ENCODE results near the gene CPM. TPM values are rescaled to one million over a fixed set of nuclear protein-coding genes. Genes with fewer than 3 reads are reported as not detected.

The CPM gene
- total RNA-seq, 2 experiments from 2014 or later, result 3.8 to 13.0 TPM

- H3K4me1 ChIP-seq (ENCODE audit: insufficient read depth, low read length, poor library complexity, severe bottlenecking), result no peaks in the 10 kb centered on the region
- ChIA-PET CTCF (ENCODE audit: unreplicated experiment) (no interaction called here), POLR2A (interaction anchor here (0.5 to 1.1 kb wide), 2 partner anchors 9 to 320 kb away, joined by 3 to 14 read pairs; no protein-coding TSS in a partner anchor)
- intact Hi-C loops (cut with micrococcal nuclease; ENCODE audit: unreplicated experiment), result loop anchor here (10.0 kb wide), 1 partner anchor 485 kb away; no protein-coding TSS in a partner anchor
- TSS peak; percentile 40 for BruUV-seq (replicated peaks)
- H3K4me2 ChIP-seq (ENCODE audit: low read length), result no peak overlapping the region
- H3K4me3 ChIP-seq (ENCODE audit: low read depth, low read length, poor library complexity, severe bottlenecking), result no peak overlapping the region
- H3K9me2 ChIP-seq (ENCODE audit: insufficient read depth, low read length), result no peaks in the 10 kb centered on the region
- H3K27ac ChIP-seq (ENCODE audit: low read depth, low read length, poor library complexity, severe bottlenecking), result no peak overlapping the region
- no peak for TF ChIP-seq CTCF (conservative IDR thresholded peaks at IDR 0.05; ENCODE audit: low read length)
- TF ChIP-seq EZH2phosphoT487 (IDR thresholded peaks at IDR 0.05; ENCODE audit: borderline replicate concordance, low read depth, low read length), result no peak
- no peak overlapping the region for H2AFZ ChIP-seq (ENCODE audit: low read length)
- H3K36me3 ChIP-seq (ENCODE audit: insufficient read depth, low read length), result peaks cover 100% of the 10 kb centered on the region
- H4K20me1 ChIP-seq (ENCODE audit: insufficient read depth, low read length), result peaks cover 30% of the 10 kb centered on the region
- no peak for DNase-seq (ENCODE audit: low spot score)
- H3K9me3 ChIP-seq (ENCODE audit: low read length), result no peaks in the 10 kb centered on the region
- peaks cover 78% of the 10 kb centered on the region; the same call in 1 of the 2 replicates for H3K79me2 ChIP-seq (ENCODE audit: insufficient read depth, low read depth, low read length)
Measured at GRCh38 chr12:68839183-68840147, 93.5 kb downstream of the CPM start.

- no peak overlapping the region for H3K4me3 ChIP-seq (ENCODE audit: low read depth, low read length, poor library complexity, severe bottlenecking)
- CTCF ChIA-PET (ENCODE audit: unreplicated experiment), result no interaction called here
- H3K4me2 ChIP-seq (ENCODE audit: low read length), result no peak overlapping the region
- no TSS peak for BruUV-seq (replicated peaks)
- H2AFZ ChIP-seq (ENCODE audit: low read length), result no peak overlapping the region
- intact Hi-C loops (cut with micrococcal nuclease; ENCODE audit: unreplicated experiment), result no loop called here
- no peaks in the 10 kb centered on the region for H3K9me3 ChIP-seq (ENCODE audit: low read length)
- peaks cover 100% of the 10 kb centered on the region for H3K36me3 ChIP-seq (ENCODE audit: insufficient read depth, low read length)
- no peak for TF ChIP-seq EZH2phosphoT487 (IDR thresholded peaks at IDR 0.05; ENCODE audit: borderline replicate concordance, low read depth, low read length)
- no peak for TF ChIP-seq CTCF (conservative IDR thresholded peaks at IDR 0.05; ENCODE audit: low read length)
- no peaks in the 10 kb centered on the region for H3K9me2 ChIP-seq (ENCODE audit: insufficient read depth, low read length)
- DNase-seq (ENCODE audit: low spot score), result no peak
- H3K4me1 ChIP-seq (ENCODE audit: insufficient read depth, low read length, poor library complexity, severe bottlenecking), result no peaks in the 10 kb centered on the region
- H3K79me2 ChIP-seq (ENCODE audit: insufficient read depth, low read depth, low read length), result peaks cover 81% of the 10 kb centered on the region; the same call in 1 of the 2 replicates
- peaks cover 31% of the 10 kb centered on the region for H4K20me1 ChIP-seq (ENCODE audit: insufficient read depth, low read length)
- H3K27ac ChIP-seq (ENCODE audit: low read depth, low read length, poor library complexity, severe bottlenecking), result no peak overlapping the region
- POLR2A ChIA-PET, result no interaction called here
Measured at GRCh38 chr12:68838046-68838886, 94.7 kb downstream of the CPM start.
